ENCODE data around the gene SH2D3C.

- TF ChIP-seq KAT2A (conservative IDR thresholded peaks at IDR 0.05; ENCODE audit: control insufficient read depth, low read depth, low read length) (no peak), ZBTB33 (IDR thresholded peaks at IDR 0.05) (no peak), ZBTB4 (CRISPR knock-in tag; IDR thresholded peaks at IDR 0.05) (no peak), BACH1 (IDR thresholded peaks at IDR 0.05; ENCODE audit: borderline replicate concordance) (no peak), FOXK2 (IDR thresholded peaks at IDR 0.05) (no peak), EZH2 (IDR thresholded peaks at IDR 0.05; ENCODE audit: borderline replicate concordance, control insufficient read depth, low read depth, low read length) (no peak), CREM (IDR thresholded peaks at IDR 0.05; ENCODE audit: low read depth) (no peak), BCL11A (IDR thresholded peaks at IDR 0.05; ENCODE audit: low read depth, low read length) (no peak), CTCF (IDR thresholded peaks at IDR 0.05 in 2 of 3, conservative IDR thresholded peaks at IDR 0.05 in 1 of 3; ENCODE audit: control insufficient read depth in 2 of 3, extremely low read depth in 1 of 3, insufficient read depth in 1 of 3, low read depth in 3 of 3, low read length in 3 of 3) (no peak), GABPA (IDR thresholded peaks at IDR 0.05; ENCODE audit: low read depth) (no peak), PBX3 (IDR thresholded peaks at IDR 0.05; ENCODE audit: insufficient replicate concordance, low read depth, low read length) (no peak), MXI1 (IDR thresholded peaks at IDR 0.05; ENCODE audit: low read depth, low read length) (no peak)
These were observed 69.4 kb downstream of the SH2D3C start for GRCh38 chr9:127708952-127709587.

Measured in GM12878 (cell line).